ENCODE results near the gene DEGS1.
"Not testable (repeated sequence)": the region's sequence is repeated elsewhere in the genome, so short reads cannot be mapped to it uniquely, and the experiment has no call there.

The DEGS1 gene

DNA sequence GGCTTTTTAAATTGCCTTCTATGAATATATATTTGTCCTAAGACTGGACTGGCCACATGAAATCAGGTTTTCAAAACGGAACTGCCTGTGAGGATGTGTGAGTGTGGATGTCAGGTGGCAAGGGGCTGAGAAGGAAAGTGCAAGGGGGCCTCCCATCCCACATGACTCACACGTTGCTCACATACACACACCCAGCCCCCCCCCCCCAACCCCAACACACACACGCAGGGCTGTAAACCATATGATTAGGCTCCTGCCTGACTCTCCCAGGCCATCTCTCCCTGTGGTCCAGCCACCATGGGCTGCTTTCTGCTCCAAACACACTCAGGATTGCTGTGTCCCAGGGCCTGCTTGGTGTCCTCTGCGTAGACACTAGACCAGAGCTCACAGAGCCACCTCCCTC, 22.4 kb downstream of the DEGS1 start:
- no peak overlapping the region for H3K18ac ChIP-seq (ENCODE audit: low read length)
- H2AFZ ChIP-seq (ENCODE audit: low read length), result peak overlapping the region; percentile 74
- no CpG with 5 or more reads among the region's 4 CpGs for WGBS, 2 donors (ENCODE audit: extremely low coverage in 2 of 2, insufficient read length in 2 of 2, insufficient replicate concordance in 1 of 2)
- H3K79me1 ChIP-seq (ENCODE audit: low read depth, low read length), result no peaks in the 10 kb centered on the region
- peaks cover 8 to 14% of the 10 kb centered on the region in 2 donors for H3K4me1 ChIP-seq (ENCODE audit: control insufficient read depth in 2 of 2, insufficient read depth in 1 of 2, low read depth in 1 of 2, low read length in 2 of 2)
- no peak overlapping the region for H3K4ac ChIP-seq (ENCODE audit: low read length)
- H3K4me3 ChIP-seq (ENCODE audit: low read length in 2 of 2), result no peak overlapping the region
- no peak overlapping the region for H3K4me2 ChIP-seq (ENCODE audit: insufficient read depth, low read length, poor library complexity, severe bottlenecking)
- DNase-seq (ENCODE audit: low spot score), result no peak
- H2BK5ac ChIP-seq (ENCODE audit: low read length), result no peak overlapping the region
- no peaks in the 10 kb centered on the region for H3K9me3 ChIP-seq (replicated peaks in 1 of 2; ENCODE audit: control insufficient read depth in 2 of 2, insufficient read depth in 1 of 2, low read depth in 1 of 2, low read length in 2 of 2)
- H2BK12ac ChIP-seq (ENCODE audit: low read length), result no peak overlapping the region
- no peak overlapping the region for H3K9ac ChIP-seq (ENCODE audit: low read depth, low read length, poor library complexity)
- no peak overlapping the region for H3K14ac ChIP-seq (ENCODE audit: low read length)
- no peak overlapping the region for H4K8ac ChIP-seq (ENCODE audit: low read depth, low read length)
- H3K27me3 ChIP-seq (ENCODE audit: control insufficient read depth in 3 of 3, insufficient read depth in 3 of 3, low read depth in 1 of 3, low read length in 3 of 3), result no peaks in the 10 kb centered on the region
- H2BK15ac ChIP-seq (ENCODE audit: low read length), result no peak overlapping the region
- H2AK5ac ChIP-seq (ENCODE audit: low read depth, low read length), result no peak overlapping the region
- H3K23ac ChIP-seq (ENCODE audit: low read depth, low read length, poor library complexity), result no peak overlapping the region
- no peak overlapping the region for H2BK120ac ChIP-seq (ENCODE audit: low read depth, low read length)
- no peak overlapping the region for H3K27ac ChIP-seq (replicated peaks; ENCODE audit: low read length)
- no peak overlapping the region for H4K91ac ChIP-seq (ENCODE audit: low read depth, low read length, poor library complexity)
- H3K36me3 ChIP-seq (replicated peaks in 1 of 2; ENCODE audit: control insufficient read depth in 2 of 2, insufficient read depth in 2 of 2, low read length in 2 of 2), result no peaks in the 10 kb centered on the region

DNA sequence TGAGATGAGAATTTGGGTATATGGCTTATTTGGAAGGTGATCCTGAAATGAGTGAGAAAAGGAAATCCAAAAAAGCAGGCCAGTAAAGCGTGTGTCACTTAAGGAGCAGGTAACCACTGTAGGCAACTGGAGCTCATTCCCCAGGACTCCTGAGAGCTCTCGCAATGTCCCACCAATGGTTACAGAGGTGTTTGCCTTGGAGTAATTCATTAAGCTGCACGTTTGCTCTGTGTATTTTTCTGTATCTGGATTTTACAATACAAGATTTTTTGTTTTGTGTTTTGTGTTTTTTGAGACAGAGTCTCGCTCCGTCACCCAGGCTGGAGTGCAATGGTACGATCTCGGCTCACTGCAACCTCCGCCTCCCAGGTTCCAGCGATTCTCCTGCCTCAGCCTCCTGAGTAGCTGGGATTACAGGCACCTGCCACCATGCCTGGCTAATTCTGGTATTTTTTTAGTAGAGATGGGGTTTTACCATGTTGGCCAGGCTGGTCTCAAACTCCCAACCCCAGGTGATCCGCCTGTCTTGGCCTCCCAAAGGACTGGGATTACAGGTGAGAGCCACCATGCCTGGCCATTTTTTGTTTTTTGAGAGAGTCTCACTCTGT, 23.0 kb downstream of the DEGS1 start:
- not testable (repeated sequence) for H3K27ac ChIP-seq (replicated peaks; ENCODE audit: low read length); H4K8ac ChIP-seq (ENCODE audit: low read depth, low read length); H2BK5ac ChIP-seq (ENCODE audit: low read length); H3K23ac ChIP-seq (ENCODE audit: low read depth, low read length, poor library complexity); H3K9ac ChIP-seq (ENCODE audit: low read depth, low read length, poor library complexity); H3K14ac ChIP-seq (ENCODE audit: low read length); H2BK120ac ChIP-seq (ENCODE audit: low read depth, low read length); H2BK15ac ChIP-seq (ENCODE audit: low read length); H3K4ac ChIP-seq (ENCODE audit: low read length); H2AK5ac ChIP-seq (ENCODE audit: low read depth, low read length); DNase-seq (ENCODE audit: low spot score); H3K9me3 ChIP-seq (replicated peaks in 1 of 2; ENCODE audit: control insufficient read depth in 2 of 2, insufficient read depth in 1 of 2, low read depth in 1 of 2, low read length in 2 of 2); H4K91ac ChIP-seq (ENCODE audit: low read depth, low read length, poor library complexity); H3K4me3 ChIP-seq (ENCODE audit: low read length in 2 of 2); H3K36me3 ChIP-seq (replicated peaks in 1 of 2; ENCODE audit: control insufficient read depth in 2 of 2, insufficient read depth in 2 of 2, low read length in 2 of 2); H3K18ac ChIP-seq (ENCODE audit: low read length); H3K4me2 ChIP-seq (ENCODE audit: insufficient read depth, low read length, poor library complexity, severe bottlenecking); H3K27me3 ChIP-seq (ENCODE audit: control insufficient read depth in 3 of 3, insufficient read depth in 3 of 3, low read depth in 1 of 3, low read length in 3 of 3); H2BK12ac ChIP-seq (ENCODE audit: low read length); H3K79me1 ChIP-seq (ENCODE audit: low read depth, low read length)
- peak overlapping the region; percentile 74 for H2AFZ ChIP-seq (ENCODE audit: low read length)
- no CpG with 5 or more reads among the region's 10 CpGs for WGBS, 2 donors (ENCODE audit: extremely low coverage in 2 of 2, insufficient read length in 2 of 2, insufficient replicate concordance in 1 of 2)
- peaks cover 8 to 14% of the 10 kb centered on the region in 2 donors for H3K4me1 ChIP-seq (ENCODE audit: control insufficient read depth in 2 of 2, insufficient read depth in 1 of 2, low read depth in 1 of 2, low read length in 2 of 2)

DNA sequence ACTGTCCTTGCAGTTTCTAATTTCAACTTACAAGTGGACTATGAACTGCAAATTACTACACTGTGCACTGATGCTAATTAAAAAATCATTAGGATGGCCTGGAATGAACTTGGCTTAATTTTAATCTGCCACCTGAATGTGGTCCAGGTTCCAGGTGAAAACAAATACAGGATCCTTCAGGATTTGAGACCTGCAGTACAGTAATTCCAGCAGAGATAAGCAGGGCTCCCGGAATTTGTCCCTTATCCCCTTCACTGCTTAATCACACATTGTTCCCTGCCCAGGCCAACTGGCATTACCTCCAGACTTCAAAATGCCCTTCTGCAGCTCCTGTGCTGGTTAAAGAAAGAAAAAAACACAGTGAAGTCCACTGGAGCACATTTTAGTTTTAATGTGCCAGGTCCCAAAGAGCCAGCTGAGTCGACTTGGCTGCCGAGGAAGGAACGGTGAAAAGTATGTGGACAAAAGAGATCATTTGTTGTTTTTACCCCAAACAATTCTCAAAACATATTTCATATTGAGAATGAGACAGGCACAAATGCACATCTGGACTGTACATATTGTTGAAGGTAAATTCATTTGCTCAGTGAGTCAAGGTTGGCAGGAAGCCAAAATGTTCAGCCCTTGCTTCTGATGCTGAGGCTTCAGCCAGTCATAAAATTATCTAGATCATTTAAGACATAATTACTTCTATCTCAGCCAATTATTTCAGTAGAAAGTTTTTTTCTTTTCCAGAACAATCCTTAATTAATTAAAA, 28.3 kb downstream of the DEGS1 start:
- H3K18ac ChIP-seq (ENCODE audit: low read length), result no peak overlapping the region
- no peak overlapping the region for H2BK15ac ChIP-seq (ENCODE audit: low read length)
- no peak overlapping the region for H3K4ac ChIP-seq (ENCODE audit: low read length)
- no peak overlapping the region for H2BK120ac ChIP-seq (ENCODE audit: low read depth, low read length)
- no peak overlapping the region for H3K4me3 ChIP-seq (ENCODE audit: low read length in 2 of 2)
- no peak overlapping the region for H2BK12ac ChIP-seq (ENCODE audit: low read length)
- peaks cover 2 to 4% of the 10 kb centered on the region in 2 donors for H3K4me1 ChIP-seq (ENCODE audit: control insufficient read depth in 2 of 2, insufficient read depth in 1 of 2, low read depth in 1 of 2, low read length in 2 of 2)
- WGBS, 2 donors (ENCODE audit: extremely low coverage in 2 of 2, insufficient read length in 2 of 2, insufficient replicate concordance in 1 of 2), result no CpG with 5 or more reads among the region's 4 CpGs
- no peak overlapping the region for H2AK5ac ChIP-seq (ENCODE audit: low read depth, low read length)
- H3K9ac ChIP-seq (ENCODE audit: low read depth, low read length, poor library complexity), result no peak overlapping the region
- no peak overlapping the region for H3K23ac ChIP-seq (ENCODE audit: low read depth, low read length, poor library complexity)
- H3K36me3 ChIP-seq (replicated peaks in 1 of 2; ENCODE audit: control insufficient read depth in 2 of 2, insufficient read depth in 2 of 2, low read length in 2 of 2), result no peaks in the 10 kb centered on the region
- no peak overlapping the region for H4K8ac ChIP-seq (ENCODE audit: low read depth, low read length)
- no peak overlapping the region for H2AFZ ChIP-seq (ENCODE audit: low read length)
- no peak overlapping the region for H3K14ac ChIP-seq (ENCODE audit: low read length)
- H3K27ac ChIP-seq (replicated peaks; ENCODE audit: low read length), result no peak overlapping the region
- no peak overlapping the region for H3K4me2 ChIP-seq (ENCODE audit: insufficient read depth, low read length, poor library complexity, severe bottlenecking)
- H2BK5ac ChIP-seq (ENCODE audit: low read length), result no peak overlapping the region
- no peak overlapping the region for H4K91ac ChIP-seq (ENCODE audit: low read depth, low read length, poor library complexity)
- no peak for DNase-seq (ENCODE audit: low spot score)
- H3K79me1 ChIP-seq (ENCODE audit: low read depth, low read length), result no peaks in the 10 kb centered on the region
- no peaks in the 10 kb centered on the region for H3K9me3 ChIP-seq (replicated peaks in 1 of 2; ENCODE audit: control insufficient read depth in 2 of 2, insufficient read depth in 1 of 2, low read depth in 1 of 2, low read length in 2 of 2)
- H3K27me3 ChIP-seq (ENCODE audit: control insufficient read depth in 3 of 3, insufficient read depth in 3 of 3, low read depth in 1 of 3, low read length in 3 of 3), result no peaks in the 10 kb centered on the region

DNA sequence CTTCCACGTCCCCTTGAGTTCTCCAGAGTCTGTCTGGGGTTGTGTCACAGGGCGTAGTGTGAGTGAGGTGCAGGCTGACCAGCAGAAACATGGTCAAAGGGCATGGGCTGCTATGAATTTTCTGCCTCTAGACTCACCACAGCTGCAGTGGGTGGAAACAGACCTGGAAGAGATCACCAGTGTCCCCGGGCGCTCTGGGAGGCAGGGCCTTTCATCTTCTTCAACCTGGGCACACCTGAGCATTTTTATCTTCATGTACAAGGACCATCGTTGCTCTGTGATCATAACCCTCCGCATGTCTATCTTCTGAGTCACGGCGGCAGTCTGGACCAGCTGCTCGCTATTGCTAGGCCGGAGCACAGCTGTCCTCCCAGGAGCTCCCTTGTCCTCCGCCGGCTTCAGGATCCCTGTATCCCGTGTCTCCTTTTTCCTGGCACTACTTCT, 29.6 kb downstream of the DEGS1 start:
- no CpG with 5 or more reads among the region's 13 CpGs for WGBS, 2 donors (ENCODE audit: extremely low coverage in 2 of 2, insufficient read length in 2 of 2, insufficient replicate concordance in 1 of 2)
- DNase-seq (ENCODE audit: low spot score), result no peak
- H2BK5ac ChIP-seq (ENCODE audit: low read length), result no peak overlapping the region

More for the DNA sequence above, 29.6 kb downstream of the DEGS1 start:
- Histone ChIP-seq H2BK120ac (ENCODE audit: low read depth, low read length) (no peak overlapping the region), H3K9ac (ENCODE audit: low read depth, low read length, poor library complexity) (no peak overlapping the region), H3K4me2 (ENCODE audit: insufficient read depth, low read length, poor library complexity, severe bottlenecking) (no peak overlapping the region), H3K18ac (ENCODE audit: low read length) (peak overlapping the region; percentile 71), H2BK12ac (ENCODE audit: low read length) (peak overlapping the region; percentile 16), H3K14ac (ENCODE audit: low read length) (peak overlapping the region; percentile 71), H3K4ac (ENCODE audit: low read length) (peak overlapping the region; percentile 53), H3K27me3 (ENCODE audit: control insufficient read depth in 3 of 3, insufficient read depth in 3 of 3, low read depth in 1 of 3, low read length in 3 of 3) (no peaks in the 10 kb centered on the region), H3K79me1 (ENCODE audit: low read depth, low read length) (no peaks in the 10 kb centered on the region), H3K27ac (replicated peaks; ENCODE audit: low read length) (no peak overlapping the region), H3K4me1 (ENCODE audit: control insufficient read depth in 2 of 2, insufficient read depth in 1 of 2, low read depth in 1 of 2, low read length in 2 of 2) (peaks cover 2 to 4% of the 10 kb centered on the region in 2 donors), H2AK5ac (ENCODE audit: low read depth, low read length) (no peak overlapping the region), H3K4me3 (ENCODE audit: low read length in 2 of 2) (no peak overlapping the region), H3K23ac (ENCODE audit: low read depth, low read length, poor library complexity) (no peak overlapping the region), H2BK15ac (ENCODE audit: low read length) (no peak overlapping the region), H3K9me3 (replicated peaks in 1 of 2; ENCODE audit: control insufficient read depth in 2 of 2, insufficient read depth in 1 of 2, low read depth in 1 of 2, low read length in 2 of 2) (no peaks in the 10 kb centered on the region), H4K91ac (ENCODE audit: low read depth, low read length, poor library complexity) (no peak overlapping the region), H3K36me3 (replicated peaks in 1 of 2; ENCODE audit: control insufficient read depth in 2 of 2, insufficient read depth in 2 of 2, low read length in 2 of 2) (no peaks in the 10 kb centered on the region), H4K8ac (ENCODE audit: low read depth, low read length) (no peak overlapping the region), H2AFZ (ENCODE audit: low read length) (no peak overlapping the region)
